Spleen (tissue), 3 donors: ENCODE results near the gene CALN1.

Experiments used
- POLR2A ChIP-seq, 3 donors: fragments of 450-650 bp; IDR thresholded peaks; one replicate each; pipeline ENCODE4 v1.5.1; 2017; ENCODE audit warnings: antibody characterized with exemption in 3 of 3, mild to moderate bottlenecking in 1 of 3
- POLR2AphosphoS5 ChIP-seq, 3 donors: sonication (generic); formaldehyde crosslinking; IDR thresholded peaks; one replicate each; pipeline ENCODE4 v1.5.1; 2017; ENCODE audit warnings: antibody characterized with exemption in 3 of 3

DNA sequence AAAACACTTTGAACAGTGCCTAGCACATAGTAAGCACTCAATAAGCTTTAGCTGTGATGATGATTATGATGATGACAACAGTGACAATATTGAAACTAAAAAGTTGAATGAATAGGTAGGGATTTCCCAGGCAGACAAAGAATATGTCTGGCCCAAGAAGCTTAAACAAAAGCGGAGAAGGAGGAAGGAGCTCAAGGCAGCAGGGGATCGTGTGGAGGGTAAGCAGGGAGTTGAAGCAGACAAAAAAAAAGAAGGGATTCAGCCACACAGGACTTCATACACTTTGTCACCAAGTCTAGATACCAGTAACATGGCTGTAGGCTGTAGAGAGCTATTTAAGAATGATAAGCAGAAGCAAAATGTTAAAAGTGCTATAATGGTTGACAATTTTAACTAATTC, 144.0 kb downstream of the CALN1 start:
- TF ChIP-seq POLR2A (IDR thresholded peaks at IDR 0.05) (no peak), POLR2AphosphoS5 (IDR thresholded peaks at IDR 0.05) (no peak)
